Lower leg skin (tissue), 4 donors: ENCODE measurements around the gene NHERF1. TPM values are rescaled to one million over a fixed set of nuclear protein-coding genes. Genes with fewer than 3 reads are reported as not detected.

Source experiments
- DNase-seq, 2 donors: peaks; one replicate each; pipeline ENCODE4 v3.0.0-alpha.2; 2019; ENCODE audit warnings: low spot score in 2 of 2
- H3K4me3 ChIP-seq: fragments of 200-600 bp; sonication (generic); 2 replicates; pipeline ENCODE4 v1.5.1; 2017; ENCODE audit warnings: mild to moderate bottlenecking, low read depth; ENCODE audit not compliant: poor library complexity, severe bottlenecking
- CTCF ChIP-seq, 3 donors: fragments of 450-650 bp; IDR thresholded peaks; one replicate each; pipeline ENCODE4 v1.5.1; 2016; ENCODE audit warnings: antibody characterized with exemption in 3 of 3, mild to moderate bottlenecking in 3 of 3, moderate library complexity in 2 of 3
- POLR2A ChIP-seq, 2 donors: fragments of 450-650 bp; IDR thresholded peaks; one replicate each; pipeline ENCODE4 v1.6.1; 2016 to 2017; ENCODE audit warnings: antibody characterized with exemption in 2 of 2, mild to moderate bottlenecking in 1 of 2, moderate library complexity in 1 of 2
- WGBS, 2 donors: methylation state at CpG; one replicate each; pipeline ENCODE4 v1.1.5; 2018; 5-methylcytosine and 5-hydroxymethylcytosine counted together
- intact Hi-C: fragments of 100-400 bp; cut with DNase I; formaldehyde crosslinking; loops from one replicate; pipeline ENCODE4 v1.15.0; 2023; ENCODE audit warnings: low total_unique reads
- total RNA-seq, 4 donors: library from RNA; depleted of rRNA; stranded (reverse); fragments of >200 nt; gene quantifications; one replicate each; pipeline ENCODE4 v1.1.0, GENCODE V29; 2016

The NHERF1 gene
- total RNA-seq, 4 donors from 2014 or later = 47.6 to 67.7 (median 58.6) TPM

- H3K4me3 ChIP-seq = no peak overlapping the region
- no peak for DNase-seq
- WGBS, 2 donors = 88 to 89% methylated on average over 5 of the region's 5 CpGs
- no peak for TF ChIP-seq POLR2A (IDR thresholded peaks at IDR 0.05)
- TF ChIP-seq CTCF (IDR thresholded peaks at IDR 0.05) = no peak
- intact Hi-C loops = no loop called here
Observed at GRCh38 chr17:74729368-74729767, 19.1 kb upstream of the NHERF1 start.

GRCh38 chr17:74729866-74730265 is 18.6 kb upstream of the NHERF1 start:
- DNase-seq = no peak
- intact Hi-C loops = no loop called here
- no peak overlapping the region for H3K4me3 ChIP-seq
- 87 to 89% methylated on average over 15 of the region's 15 CpGs for WGBS, 2 donors
- TF ChIP-seq CTCF (IDR thresholded peaks at IDR 0.05) = no peak
- TF ChIP-seq POLR2A (IDR thresholded peaks at IDR 0.05) = no peak

GRCh38 chr17:74730491-74731346 is 17.7 kb upstream of the NHERF1 start:
- H3K4me3 ChIP-seq = no peak overlapping the region
- no peak for DNase-seq
- 70 to 86% methylated on average over 15 to 16 of the region's 16 CpGs for WGBS, 2 donors
- intact Hi-C loops = no loop called here
- no peak for TF ChIP-seq POLR2A (IDR thresholded peaks at IDR 0.05)
- TF ChIP-seq CTCF (IDR thresholded peaks at IDR 0.05) = no peak

- intact Hi-C loops = no loop called here
- H3K4me3 ChIP-seq = no peak overlapping the region
- no peak for TF ChIP-seq POLR2A (IDR thresholded peaks at IDR 0.05)
- TF ChIP-seq CTCF (IDR thresholded peaks at IDR 0.05) = no peak
- DNase-seq = no peak
- 65 to 71% methylated on average over 2 to 4 of the region's 4 CpGs for WGBS, 2 donors
Observed at GRCh38 chr17:74731347-74731605, 17.2 kb upstream of the NHERF1 start.

- intact Hi-C loops = no loop called here
- no peak for DNase-seq
- no peak for TF ChIP-seq POLR2A (IDR thresholded peaks at IDR 0.05)
- no peak for TF ChIP-seq CTCF (IDR thresholded peaks at IDR 0.05)
Observed at GRCh38 chr17:74732042-74732867, 16.2 kb upstream of the NHERF1 start.

More at GRCh38 chr17:74732042-74732867, 16.2 kb upstream of the NHERF1 start:
- 76 to 80% methylated on average over 12 of the region's 12 CpGs for WGBS, 2 donors
- H3K4me3 ChIP-seq = no peak overlapping the region
